Superior temporal gyrus (tissue), 1 donor: ENCODE data around the gene LETMD1.
"Not testable (repeated sequence)": the region's sequence is repeated elsewhere in the genome, so short reads cannot be mapped to it uniquely, and the experiment has no call there.

ENCODE experiments used
- DNase-seq: peaks from one replicate; pipeline ENCODE4 v3.0.0-alpha.2; 2016; ENCODE audit errors: extremely low spot score

LETMD1 gene

GRCh38 chr12:51077930-51078329, 29.8 kb downstream of the LETMD1 start:
- DNase-seq, result peak; percentile 83

GRCh38 chr12:51078346-51078745, 30.2 kb downstream of the LETMD1 start:
- DNase-seq, result not testable (repeated sequence)

- not testable (repeated sequence) for DNase-seq
Measured at GRCh38 chr12:51078866-51079265, 30.7 kb downstream of the LETMD1 start.

GRCh38 chr12:51080136-51080535, 32.0 kb downstream of the LETMD1 start:
- DNase-seq, result no peak

- DNase-seq, result no peak
Measured at GRCh38 chr12:51081421-51081820, 33.3 kb downstream of the LETMD1 start.

GRCh38 chr12:51082561-51083125, 34.5 kb downstream of the LETMD1 start:
- peak; percentile 66 for DNase-seq

- peak; percentile 96 for DNase-seq
Measured at GRCh38 chr12:51083126-51083833, 35.2 kb downstream of the LETMD1 start, which contains the start of gene CSRNP2. CSRNP2 (minus strand) TSS chr12:51083596; CDS start chr12:51076561, 7,035 bp downstream.

GRCh38 chr12:51085757-51086156, 37.6 kb downstream of the LETMD1 start:
- DNase-seq, result no peak

- no peak for DNase-seq
Measured at GRCh38 chr12:51086933-51087332, 38.8 kb downstream of the LETMD1 start.

GRCh38 chr12:51087818-51088217, 39.7 kb downstream of the LETMD1 start:
- DNase-seq, result no peak

GRCh38 chr12:51090705-51091229, 42.6 kb downstream of the LETMD1 start:
- DNase-seq, result no peak

GRCh38 chr12:51098611-51099010, 50.5 kb downstream of the LETMD1 start:
- DNase-seq, result no peak

GRCh38 chr12:51103977-51104376, 55.9 kb downstream of the LETMD1 start:
- DNase-seq, result no peak

- DNase-seq, result no peak
Measured at GRCh38 chr12:51108136-51108535, 60.0 kb downstream of the LETMD1 start.
